ENCODE measurements around the gene ATP9B. TPM values are rescaled to one million over a fixed set of nuclear protein-coding genes. Genes with fewer than 3 reads are reported as not detected.

ATP9B gene
- total RNA-seq, 1 experiment from 2014 or later: 17.8 TPM

- Histone ChIP-seq H3K9ac (ENCODE audit: low read length) (no peak overlapping the region), H4K20me1 (ENCODE audit: insufficient read depth) (no peaks in the 10 kb centered on the region), H3K27me3 (ENCODE audit: insufficient read depth, low read length) (no peaks in the 10 kb centered on the region), H3K9me2 (ENCODE audit: insufficient read depth) (no peaks in the 10 kb centered on the region), H3K9me3 (ENCODE audit: control insufficient read depth in 1 of 2, insufficient read depth in 1 of 2, low read depth in 1 of 2, low read length in 2 of 2) (no peaks in the 10 kb centered on the region), H3K4me1 (ENCODE audit: control insufficient read depth in 1 of 2, insufficient read depth in 2 of 2, low read length in 2 of 2) (no peaks in the 10 kb centered on the region), H3K4me2 (ENCODE audit: low read length) (no peak overlapping the region), H2AFZ (ENCODE audit: low read depth, low read length, poor library complexity, severe bottlenecking) (no peak overlapping the region), H3K4me3 (replicated peaks in 1 of 2; ENCODE audit: low read depth in 1 of 2, low read length in 2 of 2) (no peak overlapping the region), H3K79me2 (ENCODE audit: insufficient read depth, low read length) (no peaks in the 10 kb centered on the region), H3K27ac (ENCODE audit: low read depth, low read length) (no peak overlapping the region), H3K36me3 (ENCODE audit: control insufficient read depth in 1 of 2, insufficient read depth in 2 of 2, low read length in 2 of 2) (no peaks in the 10 kb centered on the region)
- ChIA-PET POLR2A (no interaction called here), CTCF (no interaction called here), RAD21 (ENCODE audit: low non-redundant PET in 1 of 2, low total read pairs in 2 of 2, uncharacterized antibody in 2 of 2, unreplicated experiment in 2 of 2) (no interaction called here)
- ATAC-seq (no peak), DNase-seq (ENCODE audit: low read depth, low spot score) (no peak)
- TF ChIP-seq REST (IDR thresholded peaks at IDR 0.05; ENCODE audit: low read depth): no peak
- no TSS peak for BruUV-seq (replicated peaks)
- intact Hi-C loops (cut with micrococcal nuclease): no loop called here
Measured at GRCh38 chr18:79335833-79336360, 266.7 kb downstream of the ATP9B start.

GRCh38 chr18:79336556-79337142 is 267.5 kb downstream of the ATP9B start:
- CTCF ChIA-PET: no interaction called here
- POLR2A ChIA-PET: no interaction called here
- ATAC-seq (no peak), DNase-seq (ENCODE audit: low read depth, low spot score) (no peak)
- Histone ChIP-seq H3K9ac (ENCODE audit: low read length) (no peak overlapping the region), H3K4me2 (ENCODE audit: low read length) (no peak overlapping the region), H3K27me3 (ENCODE audit: insufficient read depth, low read length) (no peaks in the 10 kb centered on the region), H3K9me3 (ENCODE audit: control insufficient read depth in 1 of 2, insufficient read depth in 1 of 2, low read depth in 1 of 2, low read length in 2 of 2) (no peaks in the 10 kb centered on the region), H3K9me2 (ENCODE audit: insufficient read depth) (no peaks in the 10 kb centered on the region), H4K20me1 (ENCODE audit: insufficient read depth) (no peaks in the 10 kb centered on the region), H3K27ac (ENCODE audit: low read depth, low read length) (no peak overlapping the region), H3K4me1 (ENCODE audit: control insufficient read depth in 1 of 2, insufficient read depth in 2 of 2, low read length in 2 of 2) (no peaks in the 10 kb centered on the region), H3K36me3 (ENCODE audit: control insufficient read depth in 1 of 2, insufficient read depth in 2 of 2, low read length in 2 of 2) (no peaks in the 10 kb centered on the region), H2AFZ (ENCODE audit: low read depth, low read length, poor library complexity, severe bottlenecking) (no peak overlapping the region), H3K79me2 (ENCODE audit: insufficient read depth, low read length) (no peaks in the 10 kb centered on the region), H3K4me3 (replicated peaks in 1 of 2; ENCODE audit: low read depth in 1 of 2, low read length in 2 of 2) (no peak overlapping the region)
- intact Hi-C loops (cut with micrococcal nuclease): no loop called here
- RAD21 ChIA-PET (ENCODE audit: low non-redundant PET in 1 of 2, low total read pairs in 2 of 2, uncharacterized antibody in 2 of 2, unreplicated experiment in 2 of 2): no interaction called here
- no TSS peak for BruUV-seq (replicated peaks)
- TF ChIP-seq JUND (IDR thresholded peaks at IDR 0.05): no peak
- no peak for TF ChIP-seq SP1 (IDR thresholded peaks at IDR 0.05; ENCODE audit: low read depth)
- no peak for TF ChIP-seq SRF (IDR thresholded peaks at IDR 0.05; ENCODE audit: low read depth)
- no peak for TF ChIP-seq TCF7L2 (IDR thresholded peaks at IDR 0.05; ENCODE audit: borderline replicate concordance, extremely low read depth, insufficient read depth, insufficient read length)
- TF ChIP-seq YY1 (IDR thresholded peaks at IDR 0.05; ENCODE audit: extremely low read depth, insufficient replicate concordance, low read depth, low read length): no peak
- TF ChIP-seq CBX3 (IDR thresholded peaks at IDR 0.05; ENCODE audit: low read depth): no peak
- no peak for TF ChIP-seq SIN3A (IDR thresholded peaks at IDR 0.05; ENCODE audit: low read depth)
- TF ChIP-seq ZFX (IDR thresholded peaks at IDR 0.05): no peak
- TF ChIP-seq REST (IDR thresholded peaks at IDR 0.05; ENCODE audit: low read depth): no peak
- no peak for TF ChIP-seq EGR1 (IDR thresholded peaks at IDR 0.05; ENCODE audit: low read depth)
- TF ChIP-seq EZH2 (IDR thresholded peaks at IDR 0.05): no peak
- no peak for TF ChIP-seq POLR2AphosphoS5 (IDR thresholded peaks at IDR 0.05; ENCODE audit: low read depth, low read length)
- no peak for TF ChIP-seq ATF3 (IDR thresholded peaks at IDR 0.05)

Measured in HCT116 (cell line).